Measurements from ENCODE around the gene TNRC6C.
"Not testable (repeated sequence)": the region's sequence is repeated elsewhere in the genome, so short reads cannot be mapped to it uniquely, and the experiment has no call there.

- TF ChIP-seq CTCF (tag by site-specific recombination; IDR thresholded peaks at IDR 0.05); ZNF830 (tag by site-specific recombination; IDR thresholded peaks at IDR 0.05; ENCODE audit: low read depth); ZNF138 (tag by site-specific recombination; IDR thresholded peaks at IDR 0.05; ENCODE audit: borderline replicate concordance); ELK4 (IDR thresholded peaks at IDR 0.05; ENCODE audit: borderline replicate concordance, low read depth, low read length): not testable (repeated sequence)
These were observed 22.8 kb upstream of the TNRC6C start for GRCh38 chr17:77935744-77936143.

All from HEK293 (cell line).